Stimulated activated CD4-positive, alpha-beta T cell treated with anti-CD3 and anti-CD28 coated beads, TNF-alpha, amount 100 ng/mL, for 4 hours (primary cell): ENCODE data around the gene ARL4D.

ENCODE experiments used
- DNase-seq, 3 experiments: peaks; one replicate each; pipeline ENCODE4 v3.0.0-alpha.2; 2020; ENCODE audit warnings: low read depth in 3 of 3

ARL4D gene

GRCh38 chr17:43427362-43428043 is 28.7 kb downstream of the ARL4D start:
- DNase-seq: no peak

GRCh38 chr17:43428524-43428923 is 29.7 kb downstream of the ARL4D start:
- no peak for DNase-seq

- DNase-seq: no peak
Measured at GRCh38 chr17:43430936-43431713, 32.3 kb downstream of the ARL4D start.

- DNase-seq: no peak
Measured at GRCh38 chr17:43431714-43432523, 33.1 kb downstream of the ARL4D start.

GRCh38 chr17:43434902-43435319 is 36.1 kb downstream of the ARL4D start:
- no peak for DNase-seq

GRCh38 chr17:43437756-43438155 is 39.0 kb downstream of the ARL4D start:
- no peak for DNase-seq

- no peak for DNase-seq
Measured at GRCh38 chr17:43438626-43439025, 39.8 kb downstream of the ARL4D start.

GRCh38 chr17:43439041-43439440 is 40.2 kb downstream of the ARL4D start:
- DNase-seq: no peak

- no peak for DNase-seq
Measured at GRCh38 chr17:43442711-43443110, 43.9 kb downstream of the ARL4D start.

- no peak for DNase-seq
Measured at GRCh38 chr17:43443381-43443780, 44.6 kb downstream of the ARL4D start.

GRCh38 chr17:43444223-43445008 is 45.6 kb downstream of the ARL4D start:
- DNase-seq: no peak

- no peak for DNase-seq
Measured at GRCh38 chr17:43445009-43445589, 46.3 kb downstream of the ARL4D start.

- DNase-seq: no peak
Measured at GRCh38 chr17:43446773-43447172, 48.0 kb downstream of the ARL4D start.

GRCh38 chr17:43448720-43449469 is 50.1 kb downstream of the ARL4D start:
- DNase-seq: no peak

- no peak for DNase-seq
Measured at GRCh38 chr17:43449470-43450248, 50.9 kb downstream of the ARL4D start.
